ENCODE data around the gene BBLN.
"Not testable (repeated sequence)": the region's sequence is repeated elsewhere in the genome, so short reads cannot be mapped to it uniquely, and the experiment has no call there.

Gene BBLN

GRCh38 chr9:128164307-128164885 is 4.3 kb downstream of the BBLN start:
- no peak for DNase-seq

- no peak for DNase-seq
Observed at GRCh38 chr9:128166169-128166568, 6.1 kb downstream of the BBLN start.

- no peak for DNase-seq
Observed at GRCh38 chr9:128167209-128167608, 7.1 kb downstream of the BBLN start.

GRCh38 chr9:128168731-128169308 is 8.8 kb downstream of the BBLN start:
- no peak for DNase-seq

DNA sequence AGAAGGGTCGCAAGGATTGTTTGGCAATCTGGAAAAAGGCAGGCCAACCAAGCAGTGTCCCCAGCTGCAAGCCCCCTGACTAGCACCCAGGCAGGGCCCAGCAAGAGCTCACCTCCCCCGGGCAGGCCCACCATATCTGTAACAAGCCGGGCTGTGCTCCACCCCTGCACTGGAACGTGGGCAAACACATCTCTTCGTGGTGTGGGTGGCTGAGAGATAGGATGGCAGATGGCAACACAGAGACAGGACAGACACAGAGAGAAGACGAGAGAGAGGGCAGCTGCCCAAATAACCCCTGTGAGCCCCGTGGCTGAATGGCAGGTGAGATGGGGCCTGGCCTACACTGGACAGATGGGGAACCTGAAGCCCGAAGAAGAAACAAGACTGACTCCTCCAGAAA is 9.4 kb downstream of the BBLN start:
- no peak for DNase-seq

GRCh38 chr9:128169925-128170324 is 9.9 kb downstream of the BBLN start:
- DNase-seq = no peak

- no peak for DNase-seq
Observed at GRCh38 chr9:128174062-128174461, 14.0 kb downstream of the BBLN start.

- DNase-seq = no peak
Observed at GRCh38 chr9:128175102-128175563, 15.1 kb downstream of the BBLN start.

GRCh38 chr9:128175726-128176125 is 15.7 kb downstream of the BBLN start:
- no peak for DNase-seq

GRCh38 chr9:128178806-128179431 is 18.9 kb downstream of the BBLN start:
- no peak for DNase-seq

DNA sequence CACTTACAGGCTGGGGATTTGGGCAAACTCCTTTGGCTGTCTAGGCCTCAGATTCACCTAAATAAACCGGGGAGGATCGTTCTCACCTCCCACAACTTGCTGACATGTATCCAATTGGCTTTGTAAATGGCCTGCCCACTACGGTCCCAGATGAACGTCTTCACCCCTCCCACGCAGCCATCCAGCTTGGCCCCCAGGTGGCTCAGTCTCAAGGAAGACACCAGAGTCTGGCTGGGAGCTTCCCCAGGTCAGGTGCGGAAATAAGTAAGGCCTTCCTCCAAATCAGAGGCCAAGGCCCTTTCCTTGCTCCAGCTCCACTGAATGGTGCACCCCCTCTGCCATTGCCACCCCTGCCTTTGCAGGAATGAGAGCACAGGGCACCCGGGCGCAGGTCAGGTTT is 19.9 kb downstream of the BBLN start:
- DNase-seq = no peak

DNA sequence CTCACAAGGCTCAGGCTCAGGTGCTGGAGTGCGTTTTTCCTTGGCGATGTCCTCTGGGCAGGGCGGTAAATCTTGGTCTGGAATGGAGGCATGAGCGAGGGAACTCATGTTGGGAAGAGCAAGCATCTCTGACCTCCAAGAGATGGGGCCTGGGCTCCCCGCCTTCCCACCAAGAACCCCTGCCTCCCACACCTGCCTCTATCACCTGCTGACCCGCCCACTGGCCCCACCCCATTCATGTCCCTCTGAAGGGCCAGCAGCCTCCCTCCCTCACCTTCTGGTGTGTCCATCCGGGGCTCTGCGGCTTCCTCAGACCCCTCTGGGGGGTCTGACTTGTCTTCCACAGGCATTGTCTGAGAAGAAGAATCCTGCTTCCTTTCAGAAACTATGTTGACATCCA is 20.4 kb downstream of the BBLN start:
- DNase-seq = no peak

DNA sequence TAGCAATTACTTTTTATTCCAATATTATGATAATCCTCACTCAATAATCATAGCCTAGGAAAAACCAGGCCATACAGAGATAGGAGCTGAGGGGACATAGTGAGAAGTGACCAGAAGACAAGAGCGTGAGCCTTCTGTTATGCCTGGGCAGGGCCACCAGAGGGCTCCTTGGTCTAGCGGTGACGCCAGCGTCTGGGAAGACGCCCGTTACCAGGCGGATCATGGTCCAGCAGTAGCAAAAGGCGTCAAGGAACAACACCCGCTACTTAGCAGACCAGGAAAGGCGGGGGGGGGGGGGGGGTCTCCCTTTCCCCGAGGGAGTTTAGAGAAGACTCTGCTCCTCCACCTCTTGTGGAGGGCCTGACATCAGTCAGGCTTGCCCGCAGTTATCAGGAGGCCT is 21.4 kb downstream of the BBLN start:
- DNase-seq = not testable (repeated sequence)

DNA sequence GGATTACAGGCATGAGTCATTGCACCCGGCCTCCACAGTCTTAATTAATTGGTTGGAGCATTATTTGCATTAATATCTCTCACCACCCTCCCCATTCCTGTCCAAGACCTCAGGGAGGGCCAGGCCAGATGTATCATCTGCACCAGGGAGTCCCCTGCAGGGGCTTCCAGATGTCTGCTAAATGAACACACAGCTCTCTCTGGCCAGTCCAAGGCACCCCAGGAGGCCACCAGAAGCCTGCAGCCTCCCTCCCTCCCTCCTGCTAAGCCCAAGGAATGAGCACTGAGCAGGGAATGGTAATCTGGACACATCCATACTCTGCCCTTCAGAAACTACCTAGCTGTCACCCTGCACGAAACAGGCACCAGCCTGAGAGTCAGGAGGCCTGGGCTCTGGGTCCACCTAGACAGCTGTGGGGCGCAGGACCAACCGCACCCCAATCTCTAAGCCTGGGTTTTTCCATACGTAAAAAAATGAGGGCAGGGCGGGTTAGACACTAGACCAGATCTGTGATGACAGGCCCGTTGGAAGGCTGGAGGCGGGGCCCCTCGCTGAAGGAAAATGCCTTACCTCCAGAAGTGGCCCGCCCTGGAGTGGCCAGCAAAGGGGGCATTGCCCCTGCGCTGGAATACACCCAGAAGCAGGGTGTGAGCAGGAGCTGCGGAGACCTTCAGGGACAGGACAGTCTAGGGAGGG is 23.0 kb downstream of the BBLN start:
- no peak for DNase-seq

DNA sequence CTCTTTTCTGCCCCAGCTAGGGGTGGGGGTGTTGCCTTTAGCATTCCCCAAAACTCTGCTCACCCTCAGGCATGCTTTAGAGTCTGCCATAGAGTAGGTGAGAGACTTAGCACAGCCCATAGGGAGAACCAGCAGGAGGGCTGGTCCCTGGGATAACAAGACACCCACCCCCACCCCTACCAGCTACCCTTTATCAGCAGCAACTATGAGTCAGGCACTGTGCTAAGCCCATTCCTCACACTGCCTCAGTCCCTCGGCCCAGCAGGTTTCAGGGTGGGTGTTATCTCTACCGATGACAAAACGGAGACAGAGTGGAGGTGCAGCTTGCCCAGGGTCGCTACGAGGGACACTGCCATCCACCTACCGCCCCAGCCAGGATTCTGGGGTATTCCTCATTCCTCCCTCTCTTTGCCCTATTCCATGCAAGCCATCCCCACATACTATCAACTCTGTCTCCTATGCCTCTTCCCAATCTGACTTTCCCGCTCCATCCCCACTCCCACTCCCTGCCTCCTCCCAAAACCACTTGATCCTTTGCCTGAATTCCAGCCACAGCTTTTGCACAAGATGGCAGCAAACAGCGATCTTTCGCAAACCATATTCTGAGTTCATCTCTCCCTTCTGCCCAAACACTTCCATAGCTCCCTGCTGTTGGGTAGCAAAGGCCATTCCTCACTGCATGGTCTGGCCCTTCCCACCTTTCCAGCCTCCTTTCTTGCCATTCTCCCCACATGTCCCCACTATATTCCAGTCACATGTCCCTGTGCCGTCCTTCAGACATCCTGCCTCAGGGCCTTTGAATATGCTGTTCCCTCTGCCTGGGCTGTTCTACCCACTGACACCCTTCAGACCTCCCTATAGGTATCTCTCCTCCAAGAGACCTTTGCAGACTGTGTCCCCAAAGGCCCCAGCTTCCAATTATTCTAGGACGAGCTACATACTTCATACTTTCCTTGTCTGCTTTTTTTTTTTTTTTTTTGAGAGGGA is 26.2 kb downstream of the BBLN start:
- no peak for DNase-seq

GRCh38 chr9:128187361-128187760 is 27.3 kb downstream of the BBLN start:
- no peak for DNase-seq

DNA sequence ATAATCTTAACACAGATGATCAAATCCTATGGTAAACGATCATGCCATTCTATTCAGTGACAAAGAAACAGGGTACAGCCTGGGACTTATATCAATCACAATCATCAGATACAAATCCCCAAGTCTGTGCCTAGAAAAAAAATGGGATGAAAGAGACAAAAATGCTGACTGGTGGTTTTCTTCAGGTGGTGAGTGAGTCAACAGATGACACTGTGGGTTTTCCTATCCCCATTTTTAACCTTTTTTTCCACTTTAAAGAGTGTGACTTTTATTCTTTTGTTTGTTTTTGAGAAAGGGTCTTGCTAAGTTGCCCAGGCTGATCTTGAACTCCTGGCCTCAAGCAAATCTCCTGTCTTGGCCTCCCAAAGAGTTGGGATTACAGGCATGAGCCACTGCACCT is 28.1 kb downstream of the BBLN start:
- DNase-seq = no peak

DNA sequence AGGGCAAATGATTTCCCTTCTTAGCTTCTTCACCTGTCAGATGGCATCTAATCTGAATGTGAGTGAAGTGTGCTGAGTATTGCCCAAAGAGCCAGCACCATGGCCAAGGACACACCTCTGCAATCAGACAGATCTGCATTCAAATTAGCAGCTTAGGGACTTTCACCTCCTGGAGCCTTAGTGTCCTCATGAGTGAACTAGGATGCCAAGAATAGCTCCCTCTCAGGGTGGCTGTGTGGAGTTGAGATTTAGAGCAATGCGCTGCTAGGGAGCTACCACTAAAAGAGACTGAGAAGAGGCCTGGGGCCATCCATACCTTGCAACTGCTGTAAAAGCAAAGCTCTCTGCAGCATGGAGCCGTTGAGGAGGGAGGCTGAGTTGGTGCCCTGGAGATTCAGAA is 29.9 kb downstream of the BBLN start:
- DNase-seq = no peak

DNA sequence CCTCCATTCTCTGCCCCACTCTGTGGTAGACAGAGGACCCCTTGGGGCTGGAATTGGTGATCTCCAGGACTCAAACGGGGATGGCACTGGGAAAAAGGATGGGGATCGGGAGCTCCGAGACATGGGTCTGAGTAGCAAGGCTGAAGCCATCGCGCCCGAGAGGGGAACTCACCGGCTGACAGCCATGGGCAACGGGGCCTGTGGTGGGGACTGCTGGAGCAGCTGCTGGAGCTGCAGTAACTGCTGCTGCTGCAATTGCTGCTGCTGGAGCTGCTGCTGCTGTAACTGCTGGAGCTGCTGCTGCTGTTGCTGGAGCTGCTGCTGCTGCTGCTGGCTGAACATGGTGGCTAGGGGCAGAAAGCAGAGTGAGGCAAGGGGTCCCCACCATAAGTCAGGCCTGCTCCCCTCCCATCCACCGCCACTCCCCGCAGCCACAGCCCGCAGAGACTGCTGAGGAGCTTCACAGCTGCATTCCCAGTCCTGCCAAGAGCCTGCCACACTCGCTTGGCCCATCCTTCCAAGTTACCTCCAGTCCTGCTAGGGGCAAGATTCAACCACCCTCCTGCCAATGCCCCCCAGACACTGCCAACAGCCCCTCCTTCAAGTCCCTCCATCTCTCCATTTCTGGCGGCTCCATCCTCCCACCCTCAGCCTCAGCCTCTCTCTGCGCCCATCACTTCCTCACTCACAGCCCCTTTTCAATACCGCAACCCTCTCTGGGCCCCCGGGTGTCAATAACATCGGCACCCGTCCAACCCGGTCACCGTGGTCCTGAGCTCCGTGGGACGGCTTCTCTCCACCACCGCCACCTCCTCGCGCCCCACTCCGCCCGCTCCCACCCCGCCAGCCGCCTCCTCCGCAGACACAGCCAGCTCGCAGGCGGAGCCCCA is 30.7 kb downstream of the BBLN start:
- DNase-seq = no peak

DNA sequence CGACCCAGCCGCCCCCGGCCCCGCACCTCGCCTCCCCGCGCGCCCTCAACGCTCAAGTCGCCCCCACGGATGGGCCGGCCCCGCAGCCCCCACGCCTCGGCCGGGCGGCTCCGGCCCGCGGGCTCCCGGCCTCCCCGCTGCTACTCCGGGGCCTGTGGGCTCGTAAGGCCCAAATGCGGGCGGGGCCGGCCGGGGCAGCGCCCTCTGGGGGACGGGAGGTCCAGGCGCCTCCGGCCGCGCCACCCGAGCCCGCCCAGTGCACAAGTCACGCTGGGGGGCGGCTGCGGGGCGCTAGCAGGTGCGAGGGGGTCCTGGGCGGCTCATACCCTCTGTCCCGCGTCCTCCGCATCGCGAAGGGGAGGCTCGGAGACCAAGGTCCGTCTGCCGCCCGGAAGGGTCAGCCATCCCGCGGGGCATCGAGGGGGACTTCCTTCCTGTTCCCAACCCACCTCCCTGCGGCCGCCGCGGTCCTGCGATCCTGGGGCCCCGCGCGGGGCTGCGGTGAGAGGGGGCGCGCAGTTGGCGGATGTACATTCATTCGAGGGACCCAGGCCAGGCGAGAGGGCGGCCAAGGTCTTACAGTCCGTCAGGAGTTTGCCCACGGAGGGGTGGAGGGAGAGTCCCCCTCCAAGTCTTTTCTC is 31.5 kb downstream of the BBLN start, which contains the start of gene CIZ1:
CIZ1 (minus strand) TSS at position 167 of the 641 bp plus-strand sequence. CDS start 715 bp downstream, outside the sequence.
- DNase-seq = peak; percentile 35 to 82
